Skeletal muscle tissue (tissue), 4 donors: ENCODE results near the gene SYNGAP1. TPM values are rescaled to one million over a fixed set of nuclear protein-coding genes. Genes with fewer than 3 reads are reported as not detected.

Experiments used
- H3K27ac ChIP-seq: one replicate; pipeline ENCODE4 v1.7.0; 2013; ENCODE audit warnings: mild to moderate bottlenecking, low read depth, low read length, inconsistent platforms
- H3K27me3 ChIP-seq, 3 donors: one replicate each; pipeline ENCODE4 v1.7.0; 2013; ENCODE audit warnings: low read length in 3 of 3; ENCODE audit not compliant: control insufficient read depth in 3 of 3, insufficient read depth in 3 of 3
- H3K36me3 ChIP-seq, 3 donors: one replicate each; pipeline ENCODE4 v1.7.0; 2013; ENCODE audit warnings: low read length in 3 of 3; ENCODE audit not compliant: control insufficient read depth in 3 of 3, insufficient read depth in 3 of 3
- H3K4me1 ChIP-seq, 3 donors: one replicate each; pipeline ENCODE4 v1.7.0; 2013; ENCODE audit warnings: low read length in 3 of 3, mild to moderate bottlenecking in 3 of 3; ENCODE audit not compliant: control insufficient read depth in 3 of 3, insufficient read depth in 3 of 3
- H3K4me3 ChIP-seq, 3 donors: one replicate each; pipeline ENCODE4 v1.7.0; 2013; ENCODE audit warnings: low read length in 3 of 3
- H3K9ac ChIP-seq, 3 donors: one replicate each; pipeline ENCODE4 v1.7.0; 2013; ENCODE audit warnings: low read length in 3 of 3, mild to moderate bottlenecking in 3 of 3, moderate library complexity in 2 of 3, low read depth in 1 of 3
- H3K9me3 ChIP-seq, 3 donors: one replicate each; pipeline ENCODE4 v1.7.0; 2013; ENCODE audit warnings: low read length in 3 of 3; ENCODE audit not compliant: control insufficient read depth in 3 of 3
- total RNA-seq: library from RNA; depleted of rRNA; stranded (reverse); fragments of >200 nt; gene quantifications from one replicate; pipeline ENCODE4 v1.2.3, GENCODE V29; 2014
- donor health status: Osteomylitis.

SYNGAP1 gene
- total RNA-seq, 1 donor from 2014 or later = 1.6 TPM

DNA sequence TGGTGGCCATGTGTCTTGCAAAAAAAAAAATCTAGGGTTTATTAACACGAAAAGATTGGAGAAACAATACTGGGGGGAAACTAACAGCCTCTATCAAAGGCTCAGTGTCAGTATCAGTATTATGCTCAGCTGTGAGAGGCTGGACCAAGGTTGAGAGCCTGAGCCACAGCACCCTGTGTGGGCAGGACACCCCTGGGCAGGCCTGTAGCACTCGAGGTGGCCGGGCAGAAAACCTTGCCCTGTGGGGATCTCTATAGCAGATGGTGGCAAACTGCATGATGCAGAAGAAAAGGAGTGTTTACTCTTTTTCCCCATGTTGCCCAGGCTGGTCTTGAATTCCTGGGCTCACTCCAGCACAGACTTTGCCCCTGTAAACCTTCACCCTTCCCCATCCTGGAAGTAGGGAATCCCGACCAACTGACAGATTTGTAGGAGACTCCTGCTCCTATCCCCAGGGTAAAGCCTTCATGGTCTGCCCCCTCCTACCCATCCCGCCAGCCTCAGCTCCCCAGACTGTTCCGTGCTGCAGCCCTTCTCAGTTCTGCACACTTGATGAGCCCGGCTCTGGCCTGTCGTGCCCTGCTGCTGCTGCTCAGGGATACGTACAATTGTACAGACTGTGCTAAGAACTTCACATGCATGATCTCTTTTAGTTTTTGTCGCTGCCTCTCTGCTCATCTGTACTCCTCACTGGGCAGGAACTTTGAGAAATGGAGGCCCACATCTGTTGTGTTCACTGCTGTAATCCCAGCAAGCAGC is 36.3 kb upstream of the SYNGAP1 start:
- H3K4me1 ChIP-seq = no peaks in the 10 kb centered on the region
- no peak overlapping the region for H3K9ac ChIP-seq
- no peak overlapping the region for H3K27ac ChIP-seq
- no peaks in the 10 kb centered on the region for H3K9me3 ChIP-seq
- no peaks in the 10 kb centered on the region for H3K36me3 ChIP-seq
- H3K4me3 ChIP-seq = no peak overlapping the region
- no peaks in the 10 kb centered on the region for H3K27me3 ChIP-seq

- Histone ChIP-seq H3K27ac (no peak overlapping the region), H3K4me1 (no peaks in the 10 kb centered on the region), H3K4me3 (no peak overlapping the region), H3K36me3 (no peaks in the 10 kb centered on the region), H3K9me3 (no peaks in the 10 kb centered on the region), H3K9ac (no peak overlapping the region), H3K27me3 (no peaks in the 10 kb centered on the region)
These were observed 35.3 kb upstream of the SYNGAP1 start for GRCh38 chr6:33384581-33385020.

- H3K27ac ChIP-seq = no peak overlapping the region
- H3K4me1 ChIP-seq = peaks cover 11 to 17% (median 11%) of the 10 kb centered on the region in 3 donors
- H3K9me3 ChIP-seq = no peaks in the 10 kb centered on the region
- no peak overlapping the region for H3K9ac ChIP-seq
- H3K4me3 ChIP-seq = no peak overlapping the region
- no peaks in the 10 kb centered on the region for H3K36me3 ChIP-seq
- no peaks in the 10 kb centered on the region for H3K27me3 ChIP-seq
These were observed 29.7 kb upstream of the SYNGAP1 start for GRCh38 chr6:33390173-33390572.

- H3K27ac ChIP-seq = peak overlapping the region; percentile 93
- H3K4me1 ChIP-seq = peaks cover 11 to 17% (median 11%) of the 10 kb centered on the region in 3 donors
- H3K4me3 ChIP-seq = peak overlapping the region; percentile 70
- no peaks in the 10 kb centered on the region for H3K9me3 ChIP-seq
- no peaks in the 10 kb centered on the region for H3K27me3 ChIP-seq
- no peaks in the 10 kb centered on the region for H3K36me3 ChIP-seq
- H3K9ac ChIP-seq = peak overlapping the region; percentile 49 to 80 (median 60)
These were observed 29.0 kb upstream of the SYNGAP1 start for GRCh38 chr6:33390767-33391277.

DNA sequence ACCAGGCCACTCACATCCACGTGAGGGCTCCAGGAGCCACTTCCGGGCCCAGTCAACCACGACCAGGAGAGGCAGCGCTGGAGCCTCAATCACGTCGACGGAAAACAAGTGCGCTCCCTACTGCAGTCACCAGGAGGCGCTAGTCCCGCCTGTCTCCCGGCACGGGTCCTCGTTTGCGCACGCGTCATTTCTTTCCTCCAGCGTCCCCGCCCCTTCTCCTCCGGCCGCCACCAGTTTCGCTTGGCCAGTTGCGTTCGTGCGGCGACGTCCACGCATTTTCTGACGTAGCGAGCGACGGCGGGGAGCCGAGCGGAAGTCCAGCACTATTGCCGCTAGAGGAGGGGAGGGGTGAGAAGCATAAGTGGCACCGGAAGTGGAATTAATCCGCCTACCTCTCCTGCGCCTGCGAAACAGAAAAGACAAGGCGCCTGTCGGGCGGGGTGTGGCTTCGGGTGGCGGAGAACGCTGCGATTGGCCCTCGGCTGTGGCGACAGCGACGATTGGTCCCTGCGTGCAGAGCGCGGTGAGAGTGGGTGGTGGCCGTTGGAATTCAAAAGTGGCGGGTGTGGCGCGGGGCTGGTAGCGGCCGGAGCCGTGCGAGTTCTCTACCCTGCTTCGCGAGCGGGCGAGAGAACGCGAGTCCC is 28.5 kb upstream of the SYNGAP1 start, which contains the start of gene KIFC1:
TSS of gene KIFC1 (plus strand) at position 546 of the 644 bp plus-strand sequence. CDS start 163 bp downstream, outside the sequence.
- Histone ChIP-seq H3K9me3 (no peaks in the 10 kb centered on the region), H3K9ac (peak within 1 kb of the TSS; percentile 62 to 80 (median 63)), H3K4me3 (peak within 1 kb of the TSS; percentile 70 to 83 (median 77)), H3K36me3 (no peaks in the 10 kb centered on the region), H3K27ac (peak within 1 kb of the TSS; percentile 93), H3K4me1 (peaks cover 11 to 17% (median 11%) of the 10 kb centered on the region in 3 donors), H3K27me3 (no peaks in the 10 kb centered on the region)

DNA sequence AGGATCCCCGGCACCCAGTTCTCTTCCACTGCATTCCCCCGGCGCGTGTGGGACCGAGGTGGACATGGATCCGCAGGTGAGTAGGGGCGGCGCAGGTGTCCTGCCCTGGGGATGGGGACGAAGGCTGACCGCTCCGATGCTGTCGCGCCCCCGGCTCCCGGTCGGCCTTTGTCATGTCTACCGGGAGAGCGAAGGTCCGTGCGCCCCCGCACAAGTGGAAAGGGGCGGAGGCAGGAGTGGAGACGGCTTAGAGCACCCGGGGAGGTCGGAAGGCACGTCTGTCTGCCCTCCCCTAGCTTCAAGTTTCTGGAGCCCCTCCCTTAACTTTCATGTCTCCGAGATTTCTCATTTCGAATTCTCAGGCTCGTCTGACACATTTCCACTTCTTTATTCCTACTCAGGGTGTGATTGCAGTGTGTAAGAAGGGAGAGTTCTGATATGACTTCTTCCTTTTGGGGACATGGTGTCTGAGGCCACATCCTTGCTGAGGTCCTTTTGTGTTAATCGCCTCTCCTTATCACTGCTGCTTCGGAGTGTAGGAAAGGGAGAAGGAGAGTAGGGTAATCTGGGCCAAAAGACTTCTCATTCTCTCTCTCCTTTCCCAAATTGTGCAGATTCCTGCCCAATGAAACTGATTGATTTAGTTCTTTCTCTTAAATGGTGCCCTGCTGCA is 27.8 kb upstream of the SYNGAP1 start:
- Histone ChIP-seq H3K36me3 (no peaks in the 10 kb centered on the region), H3K27me3 (no peaks in the 10 kb centered on the region), H3K27ac (no peak overlapping the region), H3K9ac (peak overlapping the region; percentile 62 to 75 (median 63)), H3K9me3 (no peaks in the 10 kb centered on the region), H3K4me1 (peaks cover 11 to 17% (median 11%) of the 10 kb centered on the region in 3 donors), H3K4me3 (peak overlapping the region; percentile 68 to 83 (median 77))

DNA sequence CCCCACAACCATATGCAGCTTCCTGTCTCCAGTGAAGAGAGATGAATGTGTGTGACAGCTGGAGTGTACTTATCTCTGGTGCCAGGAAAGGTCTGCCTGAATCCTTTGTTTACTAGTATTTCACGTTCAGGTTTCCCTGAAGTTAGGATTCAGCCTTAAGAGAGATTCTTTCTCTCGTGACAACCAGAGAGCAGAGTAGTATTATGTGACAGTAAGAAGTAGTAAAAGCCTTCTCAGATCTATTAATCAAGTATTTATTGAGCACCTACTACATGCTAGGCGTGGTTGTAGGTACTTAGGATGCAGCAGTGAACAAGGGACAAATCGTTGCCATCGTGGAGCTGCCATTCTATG is 27.3 kb upstream of the SYNGAP1 start:
- H3K36me3 ChIP-seq = no peaks in the 10 kb centered on the region

GRCh38 chr6:33392979-33393378 is 26.9 kb upstream of the SYNGAP1 start:
- H3K9me3 ChIP-seq = no peaks in the 10 kb centered on the region
- H3K4me3 ChIP-seq = no peak overlapping the region
- no peaks in the 10 kb centered on the region for H3K27me3 ChIP-seq
- H3K9ac ChIP-seq = no peak overlapping the region
- H3K36me3 ChIP-seq = no peaks in the 10 kb centered on the region
- H3K27ac ChIP-seq = no peak overlapping the region
- H3K4me1 ChIP-seq = peaks cover 11 to 17% (median 11%) of the 10 kb centered on the region in 3 donors

More for the DNA sequence above, 27.3 kb upstream of the SYNGAP1 start:
- no peaks in the 10 kb centered on the region for H3K9me3 ChIP-seq
- no peaks in the 10 kb centered on the region for H3K27me3 ChIP-seq
- no peak overlapping the region for H3K9ac ChIP-seq
- peak overlapping the region in 1 of 3 donors; percentile 83 for H3K4me3 ChIP-seq
- no peak overlapping the region for H3K27ac ChIP-seq
- peaks cover 11 to 17% (median 11%) of the 10 kb centered on the region in 3 donors for H3K4me1 ChIP-seq

- Histone ChIP-seq H3K9ac (no peak overlapping the region), H3K27ac (no peak overlapping the region), H3K9me3 (no peaks in the 10 kb centered on the region), H3K36me3 (no peaks in the 10 kb centered on the region), H3K4me1 (peaks cover 0 to under 1% (median 0%) of the 10 kb centered on the region in 3 donors), H3K4me3 (no peak overlapping the region), H3K27me3 (no peaks in the 10 kb centered on the region)
These were observed 22.3 kb upstream of the SYNGAP1 start for GRCh38 chr6:33397541-33397940.
